ENCODE results near the gene SAMD10. TPM values are rescaled to one million over a fixed set of nuclear protein-coding genes. Genes with fewer than 3 reads are reported as not detected.

SAMD10 gene
- total RNA-seq, 1 experiment from 2014 or later: 5.7 TPM

- H3K36me3 Mint-ChIP-seq (ENCODE audit: insufficient read depth in 1 of 3, low read depth in 3 of 3): peaks cover 0 to 14% (median 8%) of the 10 kb centered on the region in 3 experiments; a peak in 4 of 7 replicates
- DNase-seq: no peak
- H3T11ph ChIP-seq (ENCODE audit: low read length): no peak overlapping the region
- no peaks in the 10 kb centered on the region for H3K27me3 ChIP-seq (ENCODE audit: insufficient read depth, low read length)
- H2BK120ac ChIP-seq (ENCODE audit: low read depth, low read length, poor library complexity, severe bottlenecking): no peak overlapping the region
- H3K27ac ChIP-seq (ENCODE audit: insufficient read length, low read depth, low read length): no peak overlapping the region
- peak overlapping the region; percentile 9 for H3K9ac ChIP-seq (ENCODE audit: extremely low read depth, insufficient read length, low read length)
- H3K9me3 Mint-ChIP-seq: no peaks in the 10 kb centered on the region
- peak overlapping the region in 2 of 3 experiments; percentile 62 to 92; a peak in 3 of 7 replicates for H3K27ac Mint-ChIP-seq
- no peak overlapping the region for H2BK15ac ChIP-seq (ENCODE audit: low read depth, low read length)
- no peak overlapping the region for H3K4me2 ChIP-seq (ENCODE audit: insufficient read depth, insufficient read length, low read length)
- peaks cover 2% of the 10 kb centered on the region for H3K79me1 ChIP-seq (ENCODE audit: insufficient read depth, low read depth, low read length, poor library complexity, severe bottlenecking)
- H4K8ac ChIP-seq (replicated peaks; ENCODE audit: insufficient read length, low read depth, low read length): no peak overlapping the region
- H3K23ac ChIP-seq (ENCODE audit: insufficient read length, low read depth, low read length): no peak overlapping the region
- H2AK5ac ChIP-seq (ENCODE audit: insufficient read length, low read length): no peak overlapping the region
- TF ChIP-seq CTCF (conservative IDR thresholded peaks at IDR 0.05): no peak
- H3K4me1 Mint-ChIP-seq: peaks cover 33 to 38% of the 10 kb centered on the region in 2 experiments
- H3K56ac ChIP-seq (ENCODE audit: insufficient read length, low read depth, low read length): no peak overlapping the region
- no peak overlapping the region for H4K91ac ChIP-seq (ENCODE audit: insufficient read length, low read depth, low read length)
- H3K4me1 ChIP-seq (ENCODE audit: insufficient read depth, low read length): no peaks in the 10 kb centered on the region; the same call in 1 of the 2 replicates
- H3K4me3 Mint-ChIP-seq: peak overlapping the region; percentile 79 to 86
- no peaks in the 10 kb centered on the region for H3K27me3 Mint-ChIP-seq (ENCODE audit: low read depth)
- H3K79me2 ChIP-seq (ENCODE audit: insufficient read depth, low read length): peaks cover 15% of the 10 kb centered on the region; the same call in 1 of the 2 replicates
- H4K20me1 ChIP-seq (ENCODE audit: control insufficient read depth, insufficient read depth, insufficient read length): no peaks in the 10 kb centered on the region
- H2AFZ ChIP-seq (ENCODE audit: low read length): no peak overlapping the region
- no peak overlapping the region for H3K18ac ChIP-seq (ENCODE audit: insufficient read length, low read depth, low read length)
- H3K14ac ChIP-seq (ENCODE audit: insufficient read depth, low read length): no peak overlapping the region
- H3K4ac ChIP-seq (ENCODE audit: low read depth, low read length): no peak overlapping the region
- H2BK20ac ChIP-seq (ENCODE audit: low read depth, low read length, poor library complexity, severe bottlenecking): no peak overlapping the region
- no peak overlapping the region for H4K5ac ChIP-seq (ENCODE audit: insufficient read length, low read depth, low read length)
- no peak overlapping the region for H2BK12ac ChIP-seq (ENCODE audit: insufficient read length, low read depth, low read length)
- no peak overlapping the region for H2BK5ac ChIP-seq (ENCODE audit: insufficient read length, low read length)
- no CpG with 5 or more reads among the region's 13 CpGs for WGBS (ENCODE audit: extremely low coverage, insufficient read length, low lambda C conversion rate)
- H3K9me3 ChIP-seq (ENCODE audit: control insufficient read depth, low read depth, low read length): no peaks in the 10 kb centered on the region
- H3K23me2 ChIP-seq (ENCODE audit: insufficient read length, low read depth, low read length, poor library complexity, severe bottlenecking): peaks cover 14% of the 10 kb centered on the region
Observed at GRCh38 chr20:63953764-63954429, 25.5 kb downstream of the SAMD10 start.

All from H9 (cell line).